ENCODE data around the gene SEMA4G.

GRCh38 chr10:101000127-101000914, 31.0 kb downstream of the SEMA4G start:
- no peak for TF ChIP-seq CTCF (conservative IDR thresholded peaks at IDR 0.05)
- no peak for TF ChIP-seq ZFX (IDR thresholded peaks at IDR 0.05)

Data from C4-2B (cell line).